A549 (cell line): ENCODE results near the gene ORM2.
"Not testable (repeated sequence)": the region's sequence is repeated elsewhere in the genome, so short reads cannot be mapped to it uniquely, and the experiment has no call there.

ENCODE experiments used
- EHMT2 ChIP-seq: fragments of 200-600 bp; sonication (generic); IDR thresholded peaks from 2 replicates; pipeline ENCODE4 v1.6.1; 2016; ENCODE audit warnings: antibody characterized with exemption, low read depth, mild to moderate bottlenecking, moderate library complexity
- EP300 ChIP-seq, 2 experiments: fragments of >200 bp; sonication (Bioruptor Twin); formaldehyde crosslinking; IDR thresholded peaks; 2 replicates in 1 of 2; 3 replicates in 1 of 2; pipeline ENCODE4 v1.6.1; 2016 to 2017
- HDAC2 ChIP-seq: fragments of 200-600 bp; sonication (generic); IDR thresholded peaks from 2 replicates; pipeline ENCODE4 v1.6.1; 2016
- PHF8 ChIP-seq: fragments of 200-600 bp; sonication (generic); IDR thresholded peaks from 2 replicates; pipeline ENCODE4 v1.6.1; 2016; ENCODE audit warnings: low read depth, mild to moderate bottlenecking, antibody characterized with exemption, moderate library complexity, borderline replicate concordance
- TF ChIP-seq, protein P1 (sequence below): fragments of >200 bp; sonication (Bioruptor Twin); formaldehyde crosslinking; IDR thresholded peaks from 3 replicates; pipeline ENCODE4 v1.5.1; 2016

DNA sequence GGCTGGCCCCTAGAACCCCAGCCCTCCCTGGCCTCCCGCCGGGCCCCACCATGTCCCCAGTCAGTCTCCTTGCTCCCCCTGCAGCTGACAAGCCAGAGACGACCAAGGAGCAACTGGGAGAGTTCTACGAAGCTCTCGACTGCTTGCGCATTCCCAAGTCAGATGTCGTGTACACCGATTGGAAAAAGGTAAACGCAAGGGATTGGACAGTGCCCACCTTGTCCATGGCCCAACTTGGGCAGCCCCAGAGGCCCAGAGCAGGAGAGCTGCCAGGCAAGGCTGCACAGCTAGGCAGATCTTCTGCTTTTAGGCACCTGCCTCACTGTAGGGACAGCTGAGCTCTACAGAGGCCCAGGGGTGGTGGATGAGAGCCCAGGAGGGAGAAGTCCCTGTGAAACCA lies 4.7 kb upstream of the ORM2 start:
- not testable (repeated sequence) for TF ChIP-seq HDAC2; EHMT2; EP300 (IDR thresholded peaks at IDR 0.05); PHF8
- TF ChIP-seq, protein P1, sequence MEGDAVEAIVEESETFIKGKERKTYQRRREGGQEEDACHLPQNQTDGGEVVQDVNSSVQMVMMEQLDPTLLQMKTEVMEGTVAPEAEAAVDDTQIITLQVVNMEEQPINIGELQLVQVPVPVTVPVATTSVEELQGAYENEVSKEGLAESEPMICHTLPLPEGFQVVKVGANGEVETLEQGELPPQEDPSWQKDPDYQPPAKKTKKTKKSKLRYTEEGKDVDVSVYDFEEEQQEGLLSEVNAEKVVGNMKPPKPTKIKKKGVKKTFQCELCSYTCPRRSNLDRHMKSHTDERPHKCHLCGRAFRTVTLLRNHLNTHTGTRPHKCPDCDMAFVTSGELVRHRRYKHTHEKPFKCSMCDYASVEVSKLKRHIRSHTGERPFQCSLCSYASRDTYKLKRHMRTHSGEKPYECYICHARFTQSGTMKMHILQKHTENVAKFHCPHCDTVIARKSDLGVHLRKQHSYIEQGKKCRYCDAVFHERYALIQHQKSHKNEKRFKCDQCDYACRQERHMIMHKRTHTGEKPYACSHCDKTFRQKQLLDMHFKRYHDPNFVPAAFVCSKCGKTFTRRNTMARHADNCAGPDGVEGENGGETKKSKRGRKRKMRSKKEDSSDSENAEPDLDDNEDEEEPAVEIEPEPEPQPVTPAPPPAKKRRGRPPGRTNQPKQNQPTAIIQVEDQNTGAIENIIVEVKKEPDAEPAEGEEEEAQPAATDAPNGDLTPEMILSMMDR, result not testable (repeated sequence)
